Activated naive CD4-positive, alpha-beta T cell (primary cell): ENCODE measurements around the gene GALNT3.
A peak's percentile ranks its signal among the peaks of the same experiment; 100 is the strongest.

ENCODE experiments used
- DNase-seq, 4 experiments: peaks; one replicate each; lab custom pipeline; 2025; lab: John Stamatoyannopoulos, UW

The GALNT3 gene

DNA sequence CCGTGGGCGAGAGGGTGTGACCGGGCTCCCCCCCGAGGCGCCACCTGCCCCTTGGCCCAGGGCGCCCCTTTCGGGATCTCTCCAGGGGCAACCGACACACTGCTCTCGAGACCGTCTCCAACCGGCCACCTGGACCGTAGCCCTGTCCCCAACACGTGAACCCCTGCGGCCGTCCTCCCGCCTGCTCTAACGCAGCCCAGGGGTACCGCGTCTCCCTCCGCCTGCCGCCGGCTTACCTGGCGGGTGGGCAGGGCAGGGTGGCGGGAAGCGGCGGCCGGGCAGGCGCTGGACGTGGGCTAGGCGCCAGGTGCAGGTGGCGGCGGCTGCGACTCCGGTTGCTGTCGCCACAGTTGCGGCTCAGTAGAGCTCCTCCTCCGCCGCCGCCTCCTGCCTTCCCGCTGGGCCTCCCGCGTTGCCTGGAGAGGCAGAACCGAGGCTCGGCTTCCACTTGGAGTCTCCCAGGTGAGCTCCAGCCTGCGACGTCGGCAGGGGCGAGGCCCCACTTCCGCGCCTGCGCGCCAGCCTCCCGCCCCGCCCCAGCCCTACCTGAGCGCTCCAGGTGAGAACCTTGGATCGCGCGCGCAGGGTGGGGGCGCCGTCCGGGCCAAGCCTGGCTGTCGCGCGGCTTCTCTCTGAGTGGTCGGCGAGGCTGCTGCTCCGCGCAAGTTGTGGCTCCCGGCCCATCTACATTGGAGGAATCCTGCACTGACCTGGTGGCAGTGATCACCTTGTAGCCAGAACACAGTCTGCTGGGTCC is at the start of gene GALNT3:
TSS of gene GALNT3 (minus strand) at position 469 of the 757 bp plus-strand sequence. CDS start 23,547 bp downstream, outside the sequence.
- DNase-seq = peak in 1 of 4 experiments; percentile 9

DNA sequence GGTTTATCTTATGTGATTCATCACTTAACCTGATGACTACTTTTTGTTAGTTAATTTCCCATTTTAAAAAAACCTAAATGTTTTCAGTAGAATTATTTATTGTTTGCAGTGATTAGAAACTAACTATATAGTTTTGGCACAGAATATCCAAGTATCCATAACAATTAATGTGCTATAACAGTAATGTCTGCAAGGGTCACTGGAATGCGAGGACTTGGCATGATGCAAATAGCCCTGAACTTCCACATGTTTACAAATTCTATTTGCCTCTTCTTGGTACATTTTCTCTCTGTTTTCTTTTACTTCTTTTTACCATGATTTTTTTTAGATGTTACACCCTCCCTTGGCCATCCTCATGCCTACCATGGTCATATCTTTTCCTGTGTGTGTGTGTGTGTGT is 49.3 kb upstream of the GALNT3 start:
- DNase-seq = no peak

DNA sequence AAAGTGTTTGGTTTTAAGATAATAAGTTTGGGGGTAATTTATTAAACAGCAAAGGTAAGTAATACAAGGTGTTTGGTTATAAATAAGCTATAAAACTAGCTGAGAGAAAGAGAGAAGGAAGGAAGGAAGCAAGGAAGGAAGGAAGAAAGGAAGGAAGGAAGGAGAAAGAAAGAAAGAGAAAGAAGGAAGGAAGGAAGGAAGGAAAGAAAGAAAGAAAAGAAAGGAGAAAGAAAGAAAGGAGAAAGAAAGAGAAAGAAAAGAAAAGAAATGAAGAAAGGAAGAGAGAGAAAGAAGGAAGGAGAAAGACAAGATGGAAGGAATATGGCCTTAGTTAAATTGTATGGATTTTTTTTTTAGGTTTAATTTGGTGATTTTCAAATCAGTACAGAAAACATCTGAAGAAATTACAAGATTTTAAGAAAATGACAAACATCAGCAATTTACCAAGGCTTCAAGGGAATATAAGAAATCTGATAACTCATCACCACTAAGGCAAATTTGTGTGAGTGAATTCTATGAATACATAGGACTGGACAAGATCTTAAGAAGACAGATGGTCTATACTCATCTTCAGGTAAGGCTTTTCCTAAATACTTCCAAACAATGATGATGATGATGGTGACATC is 46.4 kb upstream of the GALNT3 start:
- no peak for DNase-seq

DNA sequence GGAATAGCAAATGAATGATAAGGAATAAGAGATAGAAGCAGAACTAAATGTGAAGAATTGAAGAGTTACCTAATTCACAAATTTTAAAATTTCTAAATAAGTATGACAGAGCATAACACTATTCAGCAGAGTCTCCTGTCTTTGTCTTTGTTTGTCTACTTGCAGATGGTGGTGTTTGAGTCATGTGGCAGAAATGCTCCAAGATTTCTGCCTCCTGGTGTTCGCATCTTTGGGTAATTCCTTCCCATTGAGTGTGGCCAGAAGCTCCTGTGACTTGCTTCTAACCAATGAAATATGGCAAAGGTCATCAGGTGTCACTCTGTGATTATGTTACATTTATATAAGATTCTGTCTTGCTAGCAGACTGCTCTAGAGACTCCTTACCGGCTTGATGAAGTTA is 45.6 kb upstream of the GALNT3 start:
- no peak for DNase-seq

DNA sequence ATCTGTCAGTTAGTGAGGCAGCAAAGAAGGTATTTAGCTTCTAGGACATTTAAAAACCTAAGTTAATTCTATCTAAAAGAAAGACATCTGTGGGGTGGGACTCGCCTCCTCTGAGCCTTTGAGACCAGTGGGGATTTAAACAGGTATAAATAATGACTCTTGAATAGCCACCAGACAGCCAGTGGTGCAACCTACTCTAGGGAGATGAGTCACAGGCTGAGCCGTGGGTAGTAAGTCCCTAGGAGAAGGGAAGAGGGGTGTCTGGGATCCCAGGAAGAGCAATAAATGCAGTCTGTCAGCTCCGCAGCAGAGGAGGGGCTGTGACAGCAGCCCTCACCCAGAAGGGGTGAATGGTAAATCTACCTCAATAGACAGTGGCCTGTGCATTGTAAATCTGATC is 43.1 kb upstream of the GALNT3 start:
- DNase-seq = no peak

DNA sequence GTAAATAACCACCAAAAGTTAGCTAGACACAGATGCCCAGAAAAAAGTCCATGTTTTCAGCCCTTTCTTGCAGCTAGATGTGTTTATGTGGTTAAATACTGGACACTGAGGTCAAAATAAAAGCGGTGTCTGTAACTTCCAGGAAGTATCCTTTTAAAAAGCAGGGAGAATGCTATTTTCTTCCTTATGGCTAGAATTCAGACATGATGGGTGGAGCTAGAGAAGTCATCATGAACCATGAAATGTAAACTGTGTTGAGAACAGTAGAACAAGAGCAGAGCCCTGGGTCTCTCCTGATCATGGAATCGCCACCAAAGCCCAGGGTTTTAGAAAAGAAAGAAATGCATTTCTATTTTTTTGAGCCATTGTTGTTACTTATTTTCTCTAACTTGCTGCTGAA is 41.3 kb upstream of the GALNT3 start:
- no peak for DNase-seq

DNA sequence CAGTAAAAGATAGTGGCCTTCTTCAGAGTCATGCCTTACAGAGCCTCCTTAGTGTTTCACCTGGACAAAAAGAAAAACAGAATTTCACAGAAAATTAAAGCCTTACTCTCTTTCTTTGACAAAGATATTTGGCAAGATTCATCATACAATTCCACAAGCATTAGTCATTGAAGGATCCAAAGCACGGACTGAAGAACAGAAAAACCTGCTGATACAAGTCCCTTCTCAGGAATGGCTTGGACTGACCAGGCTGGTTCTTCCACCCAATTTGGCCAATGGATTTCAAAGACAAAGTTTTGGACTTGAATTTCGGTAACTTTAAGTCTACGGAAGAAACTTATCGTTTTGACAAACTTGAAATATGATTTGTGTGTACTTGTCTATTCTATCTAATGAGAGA is 39.1 kb upstream of the GALNT3 start:
- DNase-seq = no peak

DNA sequence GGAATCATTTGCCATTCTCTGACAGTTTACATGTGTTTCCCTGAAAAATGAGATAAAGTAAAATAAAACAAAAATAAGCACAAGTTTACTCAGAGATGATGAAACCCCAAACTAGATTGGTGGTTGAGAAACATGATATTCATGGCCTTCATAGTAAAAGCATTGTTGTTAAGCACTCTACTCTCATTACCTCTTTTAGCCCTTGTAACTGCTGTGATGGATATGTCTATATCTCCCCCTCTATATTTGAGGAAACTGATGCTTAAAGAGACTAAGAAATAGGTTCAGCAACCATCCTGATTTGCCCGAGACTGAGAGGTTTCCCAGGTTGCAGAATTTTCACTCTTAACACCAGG is 33.9 kb upstream of the GALNT3 start:
- DNase-seq = no peak

DNA sequence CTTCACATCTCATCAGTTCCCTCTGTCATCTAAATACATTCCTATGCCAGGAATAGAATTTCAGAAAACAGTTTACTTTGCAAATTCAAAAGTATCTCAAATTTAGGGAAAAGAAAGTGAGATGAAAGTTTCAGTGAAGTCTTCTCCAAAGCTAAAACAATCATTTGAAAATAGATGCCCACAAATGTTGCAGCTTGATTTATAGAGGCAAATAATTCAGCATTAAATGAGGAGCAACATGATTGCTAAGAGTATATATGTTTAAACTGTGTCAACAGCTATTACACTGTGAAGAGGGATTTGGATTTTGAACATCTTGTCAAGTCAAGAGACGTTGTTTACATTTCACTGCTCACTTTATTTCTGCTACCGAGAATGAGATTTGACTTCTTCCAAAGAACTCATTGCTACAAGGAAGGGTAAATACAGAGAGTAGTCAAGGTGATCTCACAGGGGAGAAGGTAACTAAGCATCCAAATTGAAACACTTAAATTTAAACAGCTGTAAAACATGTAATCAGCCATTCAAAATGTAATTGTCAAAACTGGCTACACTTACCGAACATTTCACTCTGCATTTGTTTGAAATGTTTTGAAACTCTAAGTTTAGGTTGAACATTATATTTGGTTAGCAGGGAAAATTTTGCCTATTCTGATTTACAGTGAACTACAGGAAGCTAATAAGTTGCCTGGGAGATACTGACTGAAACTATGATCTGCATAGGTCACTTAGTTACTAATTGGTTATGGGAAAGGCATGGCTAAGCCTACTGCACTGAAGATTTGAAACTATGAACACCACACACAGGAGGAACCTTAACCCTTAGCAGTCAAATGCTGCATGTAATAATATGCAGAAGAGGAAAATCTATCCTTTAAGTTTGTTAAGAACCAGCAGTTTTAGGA is 33.2 kb upstream of the GALNT3 start:
- no peak for DNase-seq

DNA sequence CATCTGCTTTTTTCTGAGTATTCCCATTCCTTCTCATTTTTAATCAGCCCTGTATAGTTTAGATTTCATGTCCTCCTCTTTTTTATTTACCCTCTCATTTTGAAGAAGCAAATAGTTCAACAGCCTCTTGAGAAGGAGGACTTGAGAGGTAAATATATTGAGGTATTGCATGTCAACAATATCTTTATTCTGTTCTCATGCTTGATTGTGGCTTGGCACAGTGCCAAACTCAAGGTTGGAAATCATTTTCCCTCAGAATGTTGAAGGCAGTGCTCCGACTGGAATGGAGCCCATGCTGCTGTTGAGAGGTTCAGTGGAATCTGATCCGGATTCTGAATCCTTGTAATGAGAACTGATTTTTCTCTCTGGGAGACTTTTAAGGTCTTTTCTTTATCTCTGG is 31.0 kb upstream of the GALNT3 start:
- no peak for DNase-seq

DNA sequence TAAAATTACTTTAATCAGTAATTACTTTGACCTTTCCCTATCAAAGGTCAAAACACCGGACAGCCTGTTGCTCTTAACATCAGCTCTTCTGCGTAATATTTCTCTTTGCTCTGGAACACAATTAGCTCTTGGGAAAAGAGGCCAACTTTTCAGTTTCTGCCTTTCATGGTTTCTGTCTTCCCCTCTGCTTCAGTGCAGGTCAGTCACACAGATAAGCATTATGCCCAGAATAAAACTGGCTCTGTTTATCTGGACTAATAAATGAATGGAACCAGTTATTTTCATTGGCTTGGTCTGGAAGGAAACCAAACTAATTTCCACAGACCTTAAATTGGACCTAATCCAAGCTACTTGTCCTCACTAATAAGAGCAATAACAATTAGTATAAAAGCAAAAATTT is 26.2 kb upstream of the GALNT3 start:
- DNase-seq = no peak

DNA sequence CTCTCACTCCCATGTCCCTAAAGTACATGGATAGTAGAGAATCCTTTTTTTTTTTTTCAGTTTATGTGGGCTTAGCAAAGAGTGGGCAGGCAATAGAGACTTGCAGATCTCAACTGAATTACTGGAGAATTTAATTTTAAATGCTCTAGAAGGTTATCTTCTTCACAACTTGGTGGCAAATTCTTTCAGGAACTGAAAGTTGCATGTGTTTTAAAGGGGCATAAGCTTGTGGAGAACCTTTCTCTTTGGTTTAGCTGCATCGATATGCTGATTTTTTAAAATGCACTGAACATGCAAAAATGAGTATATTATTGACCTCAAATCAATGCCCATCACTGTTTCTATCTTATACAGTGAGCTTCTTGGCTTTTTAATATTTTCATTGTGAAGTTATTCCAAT is 24.9 kb upstream of the GALNT3 start:
- no peak for DNase-seq

DNA sequence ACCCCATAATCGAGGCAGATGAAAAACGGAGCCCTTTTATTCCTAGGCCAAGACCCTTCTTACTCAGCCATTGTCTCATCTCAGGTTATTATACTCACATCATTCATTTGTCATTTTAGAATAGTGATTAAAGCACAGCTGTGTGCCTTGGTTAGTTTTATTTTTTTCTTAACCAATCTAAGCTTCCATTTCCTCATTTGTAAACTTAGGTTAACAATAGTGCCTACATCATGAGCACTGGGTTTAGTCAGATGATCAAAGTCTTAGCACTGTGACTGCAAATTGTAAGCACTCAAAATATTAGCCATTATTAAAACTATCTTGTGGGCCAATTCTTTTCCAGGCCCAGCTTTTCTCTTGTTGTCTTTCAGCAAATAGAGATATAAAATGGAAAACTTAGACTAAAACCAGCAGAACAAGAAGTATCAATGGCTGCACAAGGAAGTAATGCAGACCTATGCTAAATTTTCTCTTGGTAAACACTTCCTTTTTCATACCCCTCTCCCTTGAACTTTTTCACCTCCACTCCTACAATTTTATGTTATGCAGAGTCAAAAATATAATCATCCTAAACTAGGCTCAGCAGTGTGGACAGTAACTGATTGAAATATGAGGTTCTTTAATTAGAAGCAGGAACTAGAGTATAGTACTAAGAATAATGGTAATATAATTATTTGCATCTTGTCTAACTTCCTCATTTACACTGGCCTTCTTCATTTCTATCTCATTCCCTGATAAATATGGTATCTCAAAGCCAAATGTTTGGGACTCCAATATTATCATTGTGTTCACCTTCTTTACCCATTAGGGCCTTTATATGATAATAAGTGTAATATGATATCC is 21.5 kb upstream of the GALNT3 start:
- no peak for DNase-seq

DNA sequence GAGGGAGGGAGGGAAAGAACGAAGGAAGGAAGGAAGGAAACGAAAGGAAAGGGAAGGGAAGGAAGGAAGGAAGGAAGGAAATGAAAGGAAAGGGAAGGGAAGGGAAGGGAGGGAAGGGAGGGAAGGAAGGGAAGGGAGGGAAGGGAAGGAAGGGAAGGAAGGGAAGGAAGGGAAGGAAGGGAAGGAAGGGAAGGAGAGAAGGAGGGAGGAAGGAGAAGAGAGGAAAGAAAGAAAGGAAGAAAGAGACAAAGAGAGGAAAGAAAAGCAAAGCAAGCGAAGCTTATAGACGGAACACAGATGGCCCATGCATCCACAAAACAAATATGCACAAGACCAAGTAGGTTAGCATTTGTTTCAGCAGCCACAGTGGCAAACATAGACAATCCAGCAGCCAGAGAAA is 20.4 kb upstream of the GALNT3 start:
- no peak for DNase-seq

DNA sequence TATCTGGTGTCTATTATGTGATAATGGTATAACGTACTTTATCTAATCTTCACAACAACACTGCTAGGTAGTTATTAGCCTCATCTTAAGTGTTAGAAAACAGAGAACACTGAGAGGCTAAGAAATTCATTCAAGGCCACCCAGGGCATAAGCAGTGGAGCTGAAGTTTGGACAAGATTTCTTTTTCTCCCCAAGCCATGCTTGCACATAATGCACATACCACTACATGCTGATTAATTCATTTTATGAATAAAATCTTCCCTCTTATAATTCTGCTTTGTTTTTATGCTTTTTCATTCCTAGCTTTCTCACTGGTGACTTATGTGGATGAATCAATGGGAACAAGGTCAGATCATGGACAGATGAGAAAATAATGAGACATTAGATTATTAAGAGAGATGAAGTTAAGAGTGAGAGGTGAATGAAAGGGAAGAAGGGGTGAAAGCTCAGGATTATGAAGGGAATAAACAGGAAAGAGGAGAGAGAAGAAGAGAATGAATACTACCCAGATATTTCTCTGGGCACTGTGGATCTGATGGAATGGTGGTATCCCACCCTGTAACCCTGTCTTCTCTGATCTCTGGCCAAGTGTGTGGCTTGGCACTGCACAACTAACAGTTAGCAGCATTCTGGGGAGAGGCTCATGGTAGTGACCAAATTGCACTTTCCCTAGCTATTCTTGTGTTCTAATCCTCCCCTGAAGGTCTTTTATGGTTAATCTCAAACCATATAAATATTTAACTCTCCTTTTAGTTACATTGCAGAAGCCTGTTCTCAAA is 17.7 kb upstream of the GALNT3 start:
- no peak for DNase-seq

DNA sequence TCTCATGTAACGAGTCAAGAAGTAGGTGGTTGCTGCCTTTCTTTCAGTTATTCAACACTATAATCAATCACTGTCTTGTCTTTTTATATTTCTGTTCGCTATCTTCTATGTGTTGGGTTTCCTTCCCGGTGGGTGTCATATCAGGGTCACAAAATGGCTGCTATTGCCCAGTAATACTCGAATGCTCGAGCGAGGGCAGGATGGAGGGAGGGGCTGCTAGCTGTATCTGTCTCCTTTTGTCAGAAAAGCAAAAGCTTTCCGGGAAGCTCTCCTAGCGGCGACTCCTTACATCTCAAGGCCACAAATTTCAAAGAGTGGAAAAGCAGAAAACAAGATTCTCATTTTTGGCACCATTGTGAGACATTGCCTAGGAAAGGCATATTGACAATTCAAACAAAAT is 16.4 kb upstream of the GALNT3 start:
- DNase-seq = no peak

DNA sequence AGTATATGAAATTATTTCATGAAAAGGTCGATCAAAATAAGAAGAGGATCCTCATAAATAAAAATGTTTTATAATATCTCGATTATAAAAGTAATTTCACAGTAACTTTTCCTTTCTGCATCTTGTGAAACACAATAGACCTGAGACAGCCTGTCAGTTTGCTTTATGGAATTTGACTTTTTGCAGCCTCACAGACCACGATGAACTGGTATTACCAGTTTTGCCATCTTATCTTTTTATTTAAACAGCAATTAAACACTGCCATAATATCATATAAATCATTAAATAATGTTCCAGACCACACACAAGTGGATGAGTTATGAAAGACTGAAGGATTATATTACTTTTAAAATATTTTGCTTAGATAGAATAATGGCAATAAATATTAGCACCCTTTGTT is 10.7 kb upstream of the GALNT3 start:
- no peak for DNase-seq

DNA sequence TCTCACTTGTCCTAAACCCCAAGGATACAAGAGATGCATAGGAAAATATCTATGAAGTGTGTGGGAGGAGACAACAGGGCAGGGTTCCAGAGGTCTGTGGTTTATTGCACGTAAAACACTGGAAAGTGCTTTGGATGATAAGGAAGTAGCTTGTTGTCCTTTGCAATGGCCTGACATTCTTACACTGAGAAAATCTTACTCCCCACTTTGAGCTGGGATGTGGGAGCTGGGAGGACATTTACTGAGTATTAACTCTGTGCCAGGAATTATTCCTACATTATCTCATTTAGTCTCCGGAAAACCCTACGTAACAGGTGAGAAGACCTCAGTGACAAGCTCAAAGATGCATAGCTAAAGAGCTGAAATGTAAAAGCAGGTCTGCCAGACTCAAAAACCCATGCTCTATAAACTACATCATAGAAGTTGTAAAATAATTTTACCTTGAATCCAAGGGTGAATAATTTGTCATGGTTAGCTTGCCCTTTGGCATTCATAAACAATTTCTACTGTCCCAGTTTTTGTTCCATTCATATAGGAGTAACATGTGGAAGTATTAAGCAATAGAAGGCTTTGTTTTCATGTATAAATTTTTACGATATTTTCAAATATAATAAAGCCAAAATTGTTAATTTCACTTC is 9.2 kb upstream of the GALNT3 start:
- DNase-seq = no peak

DNA sequence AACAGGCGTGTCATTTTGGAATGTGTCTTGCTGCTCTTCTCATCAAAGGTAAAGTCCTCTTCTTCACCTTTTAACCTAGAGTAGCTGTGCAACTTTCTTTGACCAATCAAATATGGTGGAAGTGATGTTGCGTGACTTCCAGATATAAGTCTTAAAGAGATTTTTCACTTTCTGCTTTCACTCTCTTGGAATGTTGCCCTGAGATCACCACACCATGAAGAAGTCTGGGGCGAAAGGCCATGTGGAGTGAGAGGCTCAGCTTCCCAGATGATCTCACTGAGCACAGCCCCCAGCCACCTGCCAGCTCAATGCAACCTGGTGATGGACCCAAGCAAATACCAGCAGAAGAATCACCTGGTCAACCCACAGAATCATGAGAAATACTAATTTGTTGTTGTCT is 7.1 kb upstream of the GALNT3 start:
- no peak for DNase-seq

DNA sequence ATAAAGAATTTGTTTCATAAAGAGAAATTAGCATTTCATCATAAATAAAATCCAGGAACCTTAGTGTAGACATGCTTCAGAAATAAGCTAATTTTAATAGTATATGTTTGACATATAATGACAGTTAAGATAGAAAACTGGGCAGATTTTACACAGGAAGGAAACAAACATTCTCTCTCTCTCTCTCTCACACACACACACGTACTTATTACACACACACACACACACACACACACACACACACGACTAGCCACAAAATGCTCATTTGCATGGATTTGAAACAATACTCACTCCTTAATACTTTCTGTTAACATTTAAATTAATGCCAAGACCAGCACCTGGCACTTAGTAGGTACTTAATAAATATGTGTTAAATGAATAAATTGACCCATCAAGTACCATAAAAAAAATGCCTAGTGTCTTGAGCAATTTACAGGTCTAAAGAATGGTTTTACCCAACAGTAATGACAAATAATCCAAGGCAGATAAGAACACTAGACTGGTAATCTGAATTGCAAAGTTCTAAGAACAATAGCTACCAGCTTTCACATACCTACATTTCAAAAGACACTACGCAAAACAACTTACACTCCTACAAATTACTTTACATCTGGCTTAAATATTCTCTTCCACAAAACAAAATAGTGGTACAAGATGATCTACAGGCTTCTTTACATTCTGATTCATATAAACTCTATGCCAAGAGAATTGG is 2.9 kb upstream of the GALNT3 start:
- no peak for DNase-seq
